K562 (cell line): ENCODE data around the gene RNF151. TPM values are rescaled to one million over a fixed set of nuclear protein-coding genes. Genes with fewer than 3 reads are reported as not detected.

Experiments
- HNRNPLL ChIP-seq: fragments of 200-400 bp; formaldehyde crosslinking; IDR thresholded peaks from 2 replicates; pipeline ENCODE4 v1.6.1; 2017; ENCODE audit warnings: low read length, low read depth, mild to moderate bottlenecking; ENCODE audit not compliant: poor library complexity, severe bottlenecking
- HOXB6 ChIP-seq: fragments of 250-450 bp; sonication (Bioruptor Pico); IDR thresholded peaks from 2 replicates; pipeline ENCODE4 v1.5.1; 2022; ENCODE audit warnings: mild to moderate bottlenecking, borderline replicate concordance
- KLF13 ChIP-seq: fragments of 450-650 bp; IDR thresholded peaks from 2 replicates; pipeline ENCODE4 v1.6.1; 2016; ENCODE audit warnings: missing genetic modification characterization, low read depth, mild to moderate bottlenecking, missing compliant biosample characterization, moderate library complexity, borderline replicate concordance
- NCOA1 ChIP-seq: fragments of 450-650 bp; IDR thresholded peaks from 2 replicates; pipeline ENCODE4 v1.6.1; 2016; ENCODE audit warnings: low read depth
- PHB ChIP-seq: fragments of 250-450 bp; sonication (Bioruptor Pico); IDR thresholded peaks from 2 replicates; pipeline ENCODE4 v1.5.0; 2021
- PRMT5 ChIP-seq: sonication (generic); formaldehyde crosslinking; IDR thresholded peaks from 2 replicates; pipeline ENCODE4 v1.5.0; 2020; ENCODE audit warnings: missing genetic modification reagents
- SAFB2 ChIP-seq: fragments of 200-400 bp; formaldehyde crosslinking; IDR thresholded peaks from 2 replicates; pipeline ENCODE4 v1.6.1; 2018; ENCODE audit warnings: borderline replicate concordance, low read length, low read depth, moderate library complexity; ENCODE audit not compliant: severe bottlenecking
- TAF9B ChIP-seq: fragments of 450-650 bp; IDR thresholded peaks from 2 replicates; pipeline ENCODE4 v1.6.1; 2018; ENCODE audit warnings: mild to moderate bottlenecking; ENCODE audit not compliant: partially characterized antibody
- ZKSCAN1 ChIP-seq: fragments of 150-350 bp; IDR thresholded peaks from 2 replicates; pipeline ENCODE4 v1.6.1; 2016; ENCODE audit warnings: low read depth, low read length
- ZNF12 ChIP-seq: sonication (generic); formaldehyde crosslinking; IDR thresholded peaks from 2 replicates; pipeline ENCODE4 v1.4.0; 2020; ENCODE audit warnings: mild to moderate bottlenecking, missing genetic modification reagents
- polyA plus RNA-seq, 8 experiments: library from polyadenylated mRNA; depleted of rRNA in 4 of 8; stranded (reverse) in 5 of 8; unstranded in 3 of 8; fragments of >200 nt; fragmentation: Nextera tagmentation in 2 of 8; fragmentation: Illumina TruSeq in 1 of 8; extraction: Ambion mirVana in 2 of 8; extraction: Trizol in 1 of 8; gene quantifications; 2 replicates each; pipeline versions ENCODE4 v1.2.1 to v1.2.3, GENCODE V29; 2011 to 2014; ENCODE audit warnings: inconsistent platforms in 1 of 8, missing spikeins in 1 of 8
- total RNA-seq, 7 experiments: library from RNA; depleted of rRNA in 6 of 7; stranded (reverse); fragments of >200 nt in 6 of 7; fragmentation: Illumina TruSeq in 2 of 7; extraction: Trizol in 2 of 7; gene quantifications; 2 replicates each; pipeline versions ENCODE4 v1.2.1 to v1.2.3, GENCODE V29; 2011 to 2021; ENCODE audit warnings: low replicate concordance in 1 of 7
- TF ChIP-seq, protein P1 (sequence below): fragments of 450-650 bp; IDR thresholded peaks from 2 replicates; pipeline ENCODE4 v1.6.1; 2016; ENCODE audit warnings: low read depth
- TF ChIP-seq, protein P2 (sequence below), 2 experiments: IDR thresholded peaks; 2 replicates each; pipeline ENCODE4 v1.6.1; 2011; ENCODE audit warnings: borderline replicate concordance in 1 of 2, control low read depth in 1 of 2, low read depth in 1 of 2, low read length in 1 of 2, mild to moderate bottlenecking in 1 of 2, mixed read lengths in 1 of 2, moderate library complexity in 1 of 2; ENCODE audit not compliant: insufficient read depth in 1 of 2, insufficient read length in 1 of 2, poor library complexity in 1 of 2, severe bottlenecking in 1 of 2; ENCODE audit errors: extremely low read depth in 1 of 2
- TF ChIP-seq, protein P3 (sequence below), 3 experiments: IDR thresholded peaks in 2 of 3; conservative IDR thresholded peaks in 1 of 3; 2 replicates each; pipeline ENCODE4 v1.5.1; 2011 to 2012; ENCODE audit warnings: low read length in 3 of 3, mild to moderate bottlenecking in 3 of 3, control low read depth in 2 of 3, improper control_type of control experiment in 1 of 3, inconsistent platforms in 1 of 3, low read depth in 1 of 3, mixed read lengths in 1 of 3, moderate library complexity in 1 of 3; ENCODE audit not compliant: insufficient read depth in 2 of 3

Gene RNF151
- total and polyA plus RNA-seq, 9 of the 15 experiments (the other 6 are each of a cell fraction or from before 2014, with no cell fraction given): not detected

DNA sequence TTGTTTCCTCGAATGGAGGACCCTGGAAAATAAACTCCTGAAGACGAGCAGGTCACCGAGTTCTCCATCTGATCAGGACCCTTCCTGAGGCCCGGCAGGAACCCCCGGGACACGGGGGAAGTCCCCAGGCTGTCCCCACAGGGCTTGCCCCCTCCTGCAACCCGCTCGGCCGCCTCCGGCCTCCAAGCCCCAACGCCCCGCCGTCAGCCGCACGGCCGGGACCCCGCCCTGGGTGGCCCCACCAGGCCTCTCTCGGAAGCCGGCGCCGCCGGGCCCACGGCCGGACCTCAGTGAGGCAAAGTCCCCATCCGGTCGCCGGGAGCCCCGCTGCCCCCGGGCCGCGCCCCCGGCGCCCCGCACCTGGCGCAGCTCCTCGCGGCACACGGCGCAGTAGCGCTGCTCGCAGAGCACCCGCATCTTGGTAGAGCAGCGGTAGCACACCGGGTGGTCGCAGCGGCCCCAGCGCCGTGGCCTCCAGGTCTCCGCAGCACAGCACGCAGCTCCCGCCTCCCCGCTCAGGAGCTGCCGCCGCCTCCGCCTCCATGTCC is 42.6 kb downstream of the RNF151 start (continued):
- TF ChIP-seq, protein P1, sequence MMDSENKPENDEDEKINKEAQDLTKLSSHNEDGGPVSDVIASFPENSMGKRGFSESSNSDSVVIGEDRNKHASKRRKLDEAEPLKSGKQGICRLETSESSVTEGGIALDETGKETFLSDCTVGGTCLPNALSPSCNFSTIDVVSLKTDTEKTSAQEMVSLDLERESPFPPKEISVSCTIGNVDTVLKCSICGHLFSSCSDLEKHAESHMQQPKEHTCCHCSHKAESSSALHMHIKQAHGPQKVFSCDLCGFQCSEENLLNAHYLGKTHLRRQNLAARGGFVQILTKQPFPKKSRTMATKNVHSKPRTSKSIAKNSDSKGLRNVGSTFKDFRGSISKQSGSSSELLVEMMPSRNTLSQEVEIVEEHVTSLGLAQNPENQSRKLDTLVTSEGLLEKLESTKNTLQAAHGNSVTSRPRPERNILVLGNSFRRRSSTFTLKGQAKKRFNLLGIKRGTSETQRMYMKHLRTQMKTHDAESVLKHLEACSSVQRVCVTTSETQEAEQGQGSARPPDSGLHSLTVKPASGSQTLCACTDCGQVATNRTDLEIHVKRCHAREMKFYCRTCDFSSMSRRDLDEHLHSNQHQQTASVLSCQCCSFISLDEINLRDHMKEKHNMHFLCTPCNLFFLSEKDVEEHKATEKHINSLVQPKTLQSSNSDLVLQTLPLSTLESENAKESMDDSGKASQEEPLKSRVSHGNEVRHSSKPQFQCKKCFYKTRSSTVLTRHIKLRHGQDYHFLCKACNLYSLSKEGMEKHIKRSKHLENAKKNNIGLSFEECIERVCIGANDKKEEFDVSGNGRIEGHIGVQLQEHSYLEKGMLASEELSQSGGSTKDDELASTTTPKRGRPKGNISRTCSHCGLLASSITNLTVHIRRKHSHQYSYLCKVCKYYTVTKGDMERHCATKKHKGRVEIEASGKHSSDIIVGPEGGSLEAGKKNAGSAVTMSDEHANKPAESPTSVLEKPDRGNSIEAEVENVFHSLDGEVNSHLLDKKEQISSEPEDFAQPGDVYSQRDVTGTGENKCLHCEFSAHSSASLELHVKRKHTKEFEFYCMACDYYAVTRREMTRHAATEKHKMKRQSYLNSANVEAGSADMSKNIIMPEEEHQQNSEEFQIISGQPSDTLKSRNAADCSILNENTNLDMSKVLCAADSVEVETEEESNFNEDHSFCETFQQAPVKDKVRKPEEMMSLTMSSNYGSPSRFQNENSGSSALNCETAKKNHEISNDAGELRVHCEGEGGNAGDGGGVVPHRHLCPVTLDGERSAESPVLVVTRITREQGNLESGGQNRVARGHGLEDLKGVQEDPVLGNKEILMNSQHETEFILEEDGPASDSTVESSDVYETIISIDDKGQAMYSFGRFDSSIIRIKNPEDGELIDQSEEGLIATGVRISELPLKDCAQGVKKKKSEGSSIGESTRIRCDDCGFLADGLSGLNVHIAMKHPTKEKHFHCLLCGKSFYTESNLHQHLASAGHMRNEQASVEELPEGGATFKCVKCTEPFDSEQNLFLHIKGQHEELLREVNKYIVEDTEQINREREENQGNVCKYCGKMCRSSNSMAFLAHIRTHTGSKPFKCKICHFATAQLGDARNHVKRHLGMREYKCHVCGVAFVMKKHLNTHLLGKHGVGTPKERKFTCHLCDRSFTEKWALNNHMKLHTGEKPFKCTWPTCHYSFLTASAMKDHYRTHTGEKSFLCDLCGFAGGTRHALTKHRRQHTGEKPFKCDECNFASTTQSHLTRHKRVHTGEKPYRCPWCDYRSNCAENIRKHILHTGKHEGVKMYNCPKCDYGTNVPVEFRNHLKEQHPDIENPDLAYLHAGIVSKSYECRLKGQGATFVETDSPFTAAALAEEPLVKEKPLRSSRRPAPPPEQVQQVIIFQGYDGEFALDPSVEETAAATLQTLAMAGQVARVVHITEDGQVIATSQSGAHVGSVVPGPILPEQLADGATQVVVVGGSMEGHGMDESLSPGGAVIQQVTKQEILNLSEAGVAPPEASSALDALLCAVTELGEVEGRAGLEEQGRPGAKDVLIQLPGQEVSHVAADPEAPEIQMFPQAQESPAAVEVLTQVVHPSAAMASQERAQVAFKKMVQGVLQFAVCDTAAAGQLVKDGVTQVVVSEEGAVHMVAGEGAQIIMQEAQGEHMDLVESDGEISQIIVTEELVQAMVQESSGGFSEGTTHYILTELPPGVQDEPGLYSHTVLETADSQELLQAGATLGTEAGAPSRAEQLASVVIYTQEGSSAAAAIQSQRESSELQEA: no peak
- TF ChIP-seq HOXB6: no peak
- TF ChIP-seq HNRNPLL: peak; percentile 52
- TF ChIP-seq SAFB2: no peak
- no peak for TF ChIP-seq PRMT5 (CRISPR knock-in tag)
- TF ChIP-seq KLF13: no peak
- TF ChIP-seq, protein P2, sequence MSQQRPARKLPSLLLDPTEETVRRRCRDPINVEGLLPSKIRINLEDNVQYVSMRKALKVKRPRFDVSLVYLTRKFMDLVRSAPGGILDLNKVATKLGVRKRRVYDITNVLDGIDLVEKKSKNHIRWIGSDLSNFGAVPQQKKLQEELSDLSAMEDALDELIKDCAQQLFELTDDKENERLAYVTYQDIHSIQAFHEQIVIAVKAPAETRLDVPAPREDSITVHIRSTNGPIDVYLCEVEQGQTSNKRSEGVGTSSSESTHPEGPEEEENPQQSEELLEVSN (IDR thresholded peaks at IDR 0.05; ENCODE audit: borderline replicate concordance in 1 of 2, extremely low read depth in 1 of 2, insufficient read depth in 1 of 2, insufficient read length in 1 of 2, low read depth in 1 of 2, low read length in 1 of 2, poor library complexity in 1 of 2, severe bottlenecking in 1 of 2): peak in 1 of 2 experiments; percentile 53
- TF ChIP-seq, protein P3, sequence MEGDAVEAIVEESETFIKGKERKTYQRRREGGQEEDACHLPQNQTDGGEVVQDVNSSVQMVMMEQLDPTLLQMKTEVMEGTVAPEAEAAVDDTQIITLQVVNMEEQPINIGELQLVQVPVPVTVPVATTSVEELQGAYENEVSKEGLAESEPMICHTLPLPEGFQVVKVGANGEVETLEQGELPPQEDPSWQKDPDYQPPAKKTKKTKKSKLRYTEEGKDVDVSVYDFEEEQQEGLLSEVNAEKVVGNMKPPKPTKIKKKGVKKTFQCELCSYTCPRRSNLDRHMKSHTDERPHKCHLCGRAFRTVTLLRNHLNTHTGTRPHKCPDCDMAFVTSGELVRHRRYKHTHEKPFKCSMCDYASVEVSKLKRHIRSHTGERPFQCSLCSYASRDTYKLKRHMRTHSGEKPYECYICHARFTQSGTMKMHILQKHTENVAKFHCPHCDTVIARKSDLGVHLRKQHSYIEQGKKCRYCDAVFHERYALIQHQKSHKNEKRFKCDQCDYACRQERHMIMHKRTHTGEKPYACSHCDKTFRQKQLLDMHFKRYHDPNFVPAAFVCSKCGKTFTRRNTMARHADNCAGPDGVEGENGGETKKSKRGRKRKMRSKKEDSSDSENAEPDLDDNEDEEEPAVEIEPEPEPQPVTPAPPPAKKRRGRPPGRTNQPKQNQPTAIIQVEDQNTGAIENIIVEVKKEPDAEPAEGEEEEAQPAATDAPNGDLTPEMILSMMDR (IDR thresholded peaks at IDR 0.05 in 2 of 3, conservative IDR thresholded peaks at IDR 0.05 in 1 of 3; ENCODE audit: insufficient read depth in 2 of 3, low read depth in 1 of 3, low read length in 3 of 3): no peak
- no peak for TF ChIP-seq TAF9B
- TF ChIP-seq NCOA1: no peak
- TF ChIP-seq ZKSCAN1: no peak
- TF ChIP-seq ZNF12: no peak
- TF ChIP-seq PHB (CRISPR knock-in tag): no peak
